K562 (cell line): ENCODE data around the gene FBXO9. TPM values are rescaled to one million over a fixed set of nuclear protein-coding genes. Genes with fewer than 3 reads are reported as not detected.

Experiments
- ATAC-seq: fragments of 200-7000 bp; cut with Tn5 transposase; 3 replicates; pipeline ENCODE4 v1.9.1; 2020; ENCODE audit warnings: moderate library complexity
- BruUV-seq: library from RNA; stranded (reverse); fragments of 400-500 nt; replicated peaks from 2 replicates; lab custom pipeline; 2021; lab: Mats Ljungman, UMichigan
- CTCF ChIA-PET: fragments of 300-600 bp; formaldehyde crosslinking; extraction: SDS; loops from one replicate; lab custom pipeline; 2021; ENCODE audit warnings: low intra/inter-chr PET ratio; lab: Yijun Ruan, JAX
- POLR2A ChIA-PET: fragments of 300-600, 350-650 bp; sonication (Branson Sonifier 250); formaldehyde crosslinking; extraction: SDS; loops from one replicate; lab custom pipeline; 2021; ENCODE audit warnings: antibody characterized with exemption, inconsistent platforms; lab: Yijun Ruan, JAX
- DNase-seq, 4 experiments: peaks; one replicate each; pipeline versions ENCODE4 v3.0.0 to v3.0.0-alpha.2; 2011 to 2018; ENCODE audit warnings: low spot score in 3 of 4, mixed read lengths in 3 of 4; ENCODE audit errors: extremely low read depth in 1 of 4
- FAIRE-seq: peaks from 2 replicates; lab custom pipeline; 2011; peaks lifted over from hg19 to GRCh38; lab: Jason Lieb, UNC
- H2AFZ ChIP-seq: 2 replicates; pipeline ENCODE4 v1.6.0; 2011; ENCODE audit warnings: low read depth, low read length, control low read depth, inconsistent platforms
- H3K27ac ChIP-seq: fragments of 200-600 bp; 3 replicates; pipeline ENCODE4 v1.8.0; 2011; ENCODE audit warnings: low read depth, mild to moderate bottlenecking, control low read depth, inconsistent platforms, low read length, moderate library complexity, mixed read lengths; ENCODE audit errors: extremely low read depth
- H3K27me3 ChIP-seq, 2 experiments: fragments of 300-600 bp in 1 of 2; 2 replicates in 1 of 2; 3 replicates in 1 of 2; pipeline versions ENCODE4 v1.6.0 to v1.8.0; 2011; ENCODE audit warnings: inconsistent platforms in 2 of 2, low read length in 2 of 2, mild to moderate bottlenecking in 1 of 2, mixed read lengths in 1 of 2, moderate library complexity in 1 of 2; ENCODE audit not compliant: control insufficient read depth in 2 of 2, insufficient read depth in 2 of 2
- H3K36me3 ChIP-seq: fragments of 300-600 bp; 3 replicates; pipeline ENCODE4 v1.8.0; 2011; ENCODE audit warnings: mild to moderate bottlenecking, low read length, inconsistent platforms; ENCODE audit not compliant: control insufficient read depth, insufficient read depth
- H3K4me1 ChIP-seq, 2 experiments: fragments of 200-600 bp in 1 of 2; replicated peaks in 1 of 2; 2 replicates in 1 of 2; 3 replicates in 1 of 2; pipeline versions ENCODE4 v1.5.1 to v1.8.0; 2011; ENCODE audit warnings: inconsistent platforms in 2 of 2, low read length in 2 of 2, mild to moderate bottlenecking in 1 of 2, mixed read lengths in 1 of 2, moderate library complexity in 1 of 2; ENCODE audit not compliant: control insufficient read depth in 2 of 2, insufficient read depth in 2 of 2
- H3K4me2 ChIP-seq: 2 replicates; pipeline ENCODE4 v1.6.1; 2011; ENCODE audit warnings: low read length, control low read depth, inconsistent platforms, mixed read lengths; ENCODE audit not compliant: insufficient read depth
- H3K4me3 ChIP-seq: fragments of 200-600 bp; sonication (generic), shearing (Covaris generic); 2 replicates; pipeline ENCODE4 v1.5.1; 2016; ENCODE audit warnings: control low read depth, inconsistent platforms
- H3K79me2 ChIP-seq: fragments of 200-600 bp; 3 replicates; pipeline ENCODE4 v1.8.0; 2011; ENCODE audit warnings: low read length, inconsistent platforms; ENCODE audit not compliant: control insufficient read depth, insufficient read depth
- H3K9ac ChIP-seq, 2 experiments: 2 replicates each; pipeline versions ENCODE4 v1.6.0 to v1.6.1; 2011; ENCODE audit warnings: low read depth in 2 of 2, low read length in 2 of 2, control low read depth in 1 of 2, inconsistent platforms in 1 of 2, mild to moderate bottlenecking in 1 of 2, mixed read lengths in 1 of 2; ENCODE audit not compliant: insufficient read depth in 1 of 2
- H3K9me1 ChIP-seq: one replicate; pipeline ENCODE4 v1.6.0; 2011; ENCODE audit warnings: inconsistent platforms, mild to moderate bottlenecking, low read length, moderate library complexity; ENCODE audit not compliant: control insufficient read depth, insufficient read depth
- H3K9me3 ChIP-seq: replicated peaks from 2 replicates; pipeline ENCODE4 v1.5.1; 2011; ENCODE audit warnings: low read depth, low read length, inconsistent platforms; ENCODE audit not compliant: control insufficient read depth, insufficient read depth
- H4K20me1 ChIP-seq: replicated peaks from 2 replicates; pipeline ENCODE4 v1.6.1; 2011; ENCODE audit warnings: low read length, inconsistent platforms, mixed read lengths; ENCODE audit not compliant: control insufficient read depth, insufficient read depth
- BHLHE40 ChIP-seq: IDR thresholded peaks from 2 replicates; pipeline ENCODE4 v1.6.1; 2011; ENCODE audit warnings: low read length, improper control_type of control experiment
- FOSL1 ChIP-seq: fragments of 200-800 bp; sonication (Bioruptor generic); conservative IDR thresholded peaks from 2 replicates; pipeline ENCODE4 v1.6.1; 2016; ENCODE audit warnings: missing genetic modification characterization, missing compliant biosample characterization
- HDAC1 ChIP-seq, 2 experiments: fragments of 450-650 bp; IDR thresholded peaks; 2 replicates each; pipeline ENCODE4 v1.6.1; 2016 to 2017; ENCODE audit warnings: inconsistent platforms in 1 of 2, mild to moderate bottlenecking in 1 of 2, moderate library complexity in 1 of 2
- RAD21 ChIP-seq, 2 experiments: fragments of 250-450 bp in 1 of 2; fragments of 450-650 bp in 1 of 2; sonication (Bioruptor Pico) in 1 of 2; formaldehyde crosslinking in 1 of 2; IDR thresholded peaks in 1 of 2; conservative IDR thresholded peaks in 1 of 2; 2 replicates each; pipeline versions ENCODE4 v1.4.0 to v1.8.0; 2020 to 2022; ENCODE audit warnings: mild to moderate bottlenecking in 2 of 2, moderate library complexity in 1 of 2
- RHOXF2B ChIP-seq: fragments of 250-450 bp; sonication (Bioruptor Pico); conservative IDR thresholded peaks from 2 replicates; pipeline ENCODE4 v1.5.1; 2021
- ZNF197 ChIP-seq: fragments of 200-800 bp; sonication (Bioruptor generic); IDR thresholded peaks from 2 replicates; pipeline ENCODE4 v1.6.1; 2016; ENCODE audit warnings: low read depth, missing genetic modification characterization, missing compliant biosample characterization
- WGBS: fragments of 100-300 bp; shearing (Covaris generic); methylation state at CpG from one replicate; pipeline ENCODE4 v1.1.6; 2016; ENCODE audit warnings: low coverage, mixed read lengths; ENCODE audit not compliant: insufficient coverage; ENCODE audit errors: missing lambda C conversion rate; 5-methylcytosine and 5-hydroxymethylcytosine counted together
- in situ Hi-C: fragments of 300-500 bp; cut with MboI; formaldehyde crosslinking; loops from 4 replicates; pipeline ENCODE4 v1.15.0; 2018; ENCODE audit warnings: inconsistent platforms, mixed read lengths
- intact Hi-C: fragments of 100-400 bp; cut with micrococcal nuclease; formaldehyde crosslinking; loops from 2 replicates; pipeline ENCODE4 v1.14.2; 2022
- polyA plus RNA-seq, 8 experiments: library from polyadenylated mRNA; depleted of rRNA in 4 of 8; stranded (reverse) in 5 of 8; unstranded in 3 of 8; fragments of >200 nt; fragmentation: Nextera tagmentation in 2 of 8; fragmentation: Illumina TruSeq in 1 of 8; extraction: Ambion mirVana in 2 of 8; extraction: Trizol in 1 of 8; gene quantifications; 2 replicates each; pipeline versions ENCODE4 v1.2.1 to v1.2.3, GENCODE V29; 2011 to 2014; ENCODE audit warnings: inconsistent platforms in 1 of 8, missing spikeins in 1 of 8
- total RNA-seq, 7 experiments: library from RNA; depleted of rRNA in 6 of 7; stranded (reverse); fragments of >200 nt in 6 of 7; fragmentation: Illumina TruSeq in 2 of 7; extraction: Trizol in 2 of 7; gene quantifications; 2 replicates each; pipeline versions ENCODE4 v1.2.1 to v1.2.3, GENCODE V29; 2011 to 2021; ENCODE audit warnings: low replicate concordance in 1 of 7

FBXO9 gene
- total and polyA plus RNA-seq, 9 of the 15 experiments (the other 6 are each of a cell fraction or from before 2014, with no cell fraction given) = 10.1 to 85.3 (median 51.4) TPM

DNA sequence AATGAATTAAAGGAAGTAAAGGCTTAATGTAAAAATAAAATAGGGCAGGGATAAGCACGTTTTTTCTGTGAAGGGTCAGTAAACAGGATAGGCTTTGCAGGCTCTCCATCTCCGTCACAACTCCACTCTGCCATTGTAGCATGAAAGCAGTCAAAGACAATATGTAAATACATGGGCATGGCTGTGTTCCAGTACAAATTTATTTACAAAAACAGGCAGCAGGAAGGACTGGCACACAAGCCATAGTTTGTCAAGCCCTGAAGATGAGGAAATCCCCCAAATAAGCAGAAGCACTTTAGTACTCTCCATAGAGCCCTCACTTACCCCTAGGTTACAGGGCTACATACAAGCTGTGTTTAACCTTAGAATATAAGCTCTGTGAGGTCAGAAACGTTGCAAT lies 8.9 kb upstream of the FBXO9 start:
- in situ Hi-C loops = loop anchor here (5.0 to 10.0 kb wide), 2 partner anchors 64 to 331 kb away; no protein-coding TSS in a partner anchor
- H3K4me3 ChIP-seq = no peak overlapping the region
- H3K79me2 ChIP-seq = no peaks in the 10 kb centered on the region; the same call in 2 of the 3 replicates
- FAIRE-seq = peak; percentile 40
- ChIA-PET CTCF (no interaction called here), POLR2A (interaction anchor here (0.7 to 1.7 kb wide), 5 partner anchors 8 to 220 kb away, joined by 4 to 9 read pairs (median 4); partner anchors contain the start of gene FBXO9)
- H3K27me3 ChIP-seq = no peaks in the 10 kb centered on the region
- H2AFZ ChIP-seq = peak overlapping the region; percentile 40; the same call in 1 of the 2 replicates
- WGBS = 31% methylated on average over 3 of the region's 3 CpGs
- no peak for DNase-seq
- H3K9ac ChIP-seq = no peak overlapping the region
- no peaks in the 10 kb centered on the region for H4K20me1 ChIP-seq
- BruUV-seq = no TSS peak
- intact Hi-C loops = no loop called here
- H3K9me3 ChIP-seq = no peaks in the 10 kb centered on the region
- no peaks in the 10 kb centered on the region for H3K9me1 ChIP-seq
- H3K27ac ChIP-seq = no peak overlapping the region
- TF ChIP-seq FOSL1 (tag) (0 out of 2 replicates have a peak, but pooled peaks have one; percentile 6), ZNF197 (no peak)
- peaks cover under 1 to 21% of the 10 kb centered on the region in 2 experiments; a peak in 3 of 5 replicates for H3K4me1 ChIP-seq
- no peaks in the 10 kb centered on the region for H3K36me3 ChIP-seq
- no peak for ATAC-seq
- no peak overlapping the region for H3K4me2 ChIP-seq

DNA sequence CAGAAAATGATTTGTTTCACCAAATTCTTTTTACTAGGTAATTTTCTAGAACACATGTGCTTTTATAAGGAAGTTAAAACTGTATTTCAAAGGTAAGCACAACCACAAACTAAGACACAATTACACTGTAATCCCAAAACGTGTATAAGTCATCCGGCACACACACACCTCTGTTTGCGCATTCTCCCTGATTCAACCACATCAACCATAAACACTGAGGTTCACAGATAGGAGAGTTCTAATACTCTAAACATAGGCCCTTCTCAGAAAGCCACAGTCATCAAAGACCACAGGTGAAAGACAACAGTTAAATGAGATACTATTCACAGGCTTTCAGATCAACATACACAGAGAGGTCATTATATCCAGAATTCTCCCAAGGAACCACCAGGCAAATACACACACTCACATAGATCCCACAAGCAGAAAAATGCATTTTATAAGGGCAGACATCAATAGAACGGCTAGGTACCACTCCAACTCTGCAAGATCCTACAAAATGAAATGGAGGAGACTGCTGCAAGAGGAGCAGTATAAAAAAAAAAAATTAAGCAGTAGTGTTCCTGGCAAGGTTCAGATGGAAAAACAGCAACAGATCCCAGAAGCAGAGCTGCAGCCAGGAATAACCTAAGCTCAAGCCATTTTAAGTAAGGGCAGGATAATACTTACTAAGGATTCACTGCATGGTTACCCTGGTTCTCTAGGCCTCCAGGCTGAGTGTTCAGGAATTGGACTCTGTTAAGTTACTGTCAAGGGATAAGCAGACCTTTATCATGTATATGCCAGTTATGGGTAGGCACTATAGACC lies 6.6 kb upstream of the FBXO9 start:
- TF ChIP-seq BHLHE40 = no peak
- TF ChIP-seq HDAC1 (IDR thresholded peaks at IDR 0.05) = no peak
- no peak for TF ChIP-seq RAD21 (CRISPR knock-in tag; conservative IDR thresholded peaks at IDR 0.05 in 1 of 2, IDR thresholded peaks at IDR 0.05 in 1 of 2)
- no peak for TF ChIP-seq RHOXF2B (CRISPR knock-in tag)
- H4K20me1 ChIP-seq = no peaks in the 10 kb centered on the region
- WGBS = 83% methylated on average over 4 of the region's 4 CpGs
- no peak for FAIRE-seq
- DNase-seq = no peak
- in situ Hi-C loops (loop anchor here (5.0 to 10.0 kb wide), 2 partner anchors 66 to 334 kb away; no protein-coding TSS in a partner anchor), intact Hi-C loops (no loop called here)
- no peaks in the 10 kb centered on the region for H3K9me3 ChIP-seq
- H3K27me3 ChIP-seq = no peaks in the 10 kb centered on the region
- ChIA-PET POLR2A (interaction anchor here (0.6 kb wide), 1 partner anchor 22 kb away, joined by 4 read pairs; no protein-coding TSS in a partner anchor), CTCF (no interaction called here)
- H3K4me2 ChIP-seq = no peak overlapping the region
- ATAC-seq = no peak
- H2AFZ ChIP-seq = no peak overlapping the region
- H3K9ac ChIP-seq = no peak overlapping the region
- H3K36me3 ChIP-seq = no peaks in the 10 kb centered on the region
- no peak overlapping the region for H3K4me3 ChIP-seq
- H3K27ac ChIP-seq = no peak overlapping the region
- no peaks in the 10 kb centered on the region for H3K9me1 ChIP-seq
- BruUV-seq = no TSS peak
- no peaks in the 10 kb centered on the region; the same call in 2 of the 3 replicates for H3K79me2 ChIP-seq
- H3K4me1 ChIP-seq = peaks cover 9 to 29% of the 10 kb centered on the region in 2 experiments; a peak in 4 of 5 replicates
